22Rv1 (cell line): ENCODE measurements around the gene VASH1.
"Not testable (repeated sequence)": the region's sequence is repeated elsewhere in the genome, so short reads cannot be mapped to it uniquely, and the experiment has no call there.

Experiments
- ZFX ChIP-seq: fragments of 450-650 bp; IDR thresholded peaks from 2 replicates; pipeline ENCODE4 v1.6.1; 2017; ENCODE audit warnings: antibody characterized with exemption, borderline replicate concordance
- TF ChIP-seq, protein P1 (sequence below): fragments of 450-650 bp; IDR thresholded peaks from 2 replicates; pipeline ENCODE4 v1.5.1; 2017; ENCODE audit warnings: mild to moderate bottlenecking

GRCh38 chr14:76734501-76734900, 26.8 kb upstream of the VASH1 start:
- TF ChIP-seq, protein P1, sequence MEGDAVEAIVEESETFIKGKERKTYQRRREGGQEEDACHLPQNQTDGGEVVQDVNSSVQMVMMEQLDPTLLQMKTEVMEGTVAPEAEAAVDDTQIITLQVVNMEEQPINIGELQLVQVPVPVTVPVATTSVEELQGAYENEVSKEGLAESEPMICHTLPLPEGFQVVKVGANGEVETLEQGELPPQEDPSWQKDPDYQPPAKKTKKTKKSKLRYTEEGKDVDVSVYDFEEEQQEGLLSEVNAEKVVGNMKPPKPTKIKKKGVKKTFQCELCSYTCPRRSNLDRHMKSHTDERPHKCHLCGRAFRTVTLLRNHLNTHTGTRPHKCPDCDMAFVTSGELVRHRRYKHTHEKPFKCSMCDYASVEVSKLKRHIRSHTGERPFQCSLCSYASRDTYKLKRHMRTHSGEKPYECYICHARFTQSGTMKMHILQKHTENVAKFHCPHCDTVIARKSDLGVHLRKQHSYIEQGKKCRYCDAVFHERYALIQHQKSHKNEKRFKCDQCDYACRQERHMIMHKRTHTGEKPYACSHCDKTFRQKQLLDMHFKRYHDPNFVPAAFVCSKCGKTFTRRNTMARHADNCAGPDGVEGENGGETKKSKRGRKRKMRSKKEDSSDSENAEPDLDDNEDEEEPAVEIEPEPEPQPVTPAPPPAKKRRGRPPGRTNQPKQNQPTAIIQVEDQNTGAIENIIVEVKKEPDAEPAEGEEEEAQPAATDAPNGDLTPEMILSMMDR: not testable (repeated sequence)
- not testable (repeated sequence) for TF ChIP-seq ZFX
